BLaER1 (cell line): ENCODE measurements around the gene URAD.
A peak's percentile ranks its signal among the peaks of the same experiment; 100 is the strongest.

Source experiments
- H3K27ac ChIP-seq: shearing (Covaris generic); formaldehyde crosslinking; 2 replicates; pipeline ENCODE4 v1.8.1; 2022
- H3K27me3 ChIP-seq: shearing (Covaris generic); formaldehyde crosslinking; 2 replicates; pipeline ENCODE4 v1.8.1; 2022
- H3K36me3 ChIP-seq: shearing (Covaris generic); formaldehyde crosslinking; 2 replicates; pipeline ENCODE4 v1.8.1; 2022
- H3K4me1 ChIP-seq: shearing (Covaris generic); formaldehyde crosslinking; 2 replicates; pipeline ENCODE4 v1.8.1; 2022
- H3K4me2 ChIP-seq: shearing (Covaris generic); formaldehyde crosslinking; 2 replicates; pipeline ENCODE4 v1.8.1; 2022
- H3K4me3 ChIP-seq: shearing (Covaris generic); formaldehyde crosslinking; 2 replicates; pipeline ENCODE4 v1.8.1; 2022
- H3K9ac ChIP-seq: shearing (Covaris generic); formaldehyde crosslinking; 2 replicates; pipeline ENCODE4 v1.8.1; 2022
- H3K9me3 ChIP-seq: shearing (Covaris generic); formaldehyde crosslinking; 2 replicates; pipeline ENCODE4 v1.8.1; 2022
- H4K20me1 ChIP-seq: shearing (Covaris generic); formaldehyde crosslinking; 2 replicates; pipeline ENCODE4 v1.8.1; 2022
- Cebpa-rat ChIP-seq: shearing (Covaris generic); IDR thresholded peaks from 2 replicates; pipeline ENCODE4 v1.8.1; 2022

The URAD gene

DNA sequence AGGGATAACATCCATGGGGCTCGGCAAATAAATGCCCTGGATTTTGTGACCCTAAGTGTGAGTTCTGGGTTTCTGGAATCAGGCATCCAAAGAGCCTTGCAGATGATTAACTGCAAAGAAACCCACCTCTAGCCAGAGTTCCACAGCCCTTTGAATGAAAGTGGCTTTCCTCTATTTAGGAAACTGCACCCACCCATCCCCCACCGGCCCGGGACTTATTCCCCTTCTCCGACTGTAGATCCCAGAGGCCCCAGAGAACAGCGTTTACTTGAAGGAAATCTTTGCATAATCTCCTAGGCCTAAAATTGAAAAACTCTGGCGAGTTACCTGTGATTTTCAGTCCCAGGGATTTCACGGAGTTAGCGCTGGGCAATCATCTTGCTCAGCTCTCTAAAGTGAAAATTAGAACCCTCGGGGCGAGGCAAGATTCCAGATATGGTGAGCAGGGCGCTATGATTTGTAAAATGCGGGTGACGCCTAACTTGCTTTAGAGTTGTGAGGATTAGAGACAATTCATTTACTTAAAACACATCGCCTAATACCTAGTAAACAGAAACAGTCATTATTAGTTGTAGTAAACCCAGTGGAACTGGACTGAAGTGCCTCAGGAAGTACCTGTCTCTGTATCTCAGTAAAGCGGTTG is 9.4 kb downstream of the URAD start:
- H3K27me3 ChIP-seq = peaks cover 90% of the 10 kb centered on the region
- no peak overlapping the region; the same call in 1 of the 2 replicates for H3K4me2 ChIP-seq
- 0 out of 2 replicates have a peak overlapping the region, but pooled peaks have one; percentile 54 for H3K4me3 ChIP-seq
- TF ChIP-seq Cebpa-rat = no peak
- H3K4me1 ChIP-seq = no peaks in the 10 kb centered on the region; the same call in 1 of the 2 replicates
- H3K9me3 ChIP-seq = peaks cover 11% of the 10 kb centered on the region; the same call in 1 of the 2 replicates
- no peak overlapping the region for H3K27ac ChIP-seq
- H3K36me3 ChIP-seq = no peaks in the 10 kb centered on the region
- H4K20me1 ChIP-seq = peaks cover 51% of the 10 kb centered on the region
- H3K9ac ChIP-seq = no peak overlapping the region

- no peak for TF ChIP-seq Cebpa-rat
- Histone ChIP-seq H3K36me3 (no peaks in the 10 kb centered on the region), H3K4me2 (peak overlapping the region; percentile 47), H3K27ac (no peak overlapping the region), H3K27me3 (peaks cover 97% of the 10 kb centered on the region), H3K4me3 (peak overlapping the region; percentile 54), H4K20me1 (peaks cover 52% of the 10 kb centered on the region), H3K4me1 (no peaks in the 10 kb centered on the region; the same call in 1 of the 2 replicates), H3K9me3 (peaks cover 11% of the 10 kb centered on the region; the same call in 1 of the 2 replicates), H3K9ac (no peak overlapping the region)
Observed at GRCh38 chr13:27978301-27978968, 10.1 kb downstream of the URAD start.

GRCh38 chr13:27977476-27978300 is 10.8 kb downstream of the URAD start:
- peak overlapping the region; percentile 47 for H3K4me2 ChIP-seq

DNA sequence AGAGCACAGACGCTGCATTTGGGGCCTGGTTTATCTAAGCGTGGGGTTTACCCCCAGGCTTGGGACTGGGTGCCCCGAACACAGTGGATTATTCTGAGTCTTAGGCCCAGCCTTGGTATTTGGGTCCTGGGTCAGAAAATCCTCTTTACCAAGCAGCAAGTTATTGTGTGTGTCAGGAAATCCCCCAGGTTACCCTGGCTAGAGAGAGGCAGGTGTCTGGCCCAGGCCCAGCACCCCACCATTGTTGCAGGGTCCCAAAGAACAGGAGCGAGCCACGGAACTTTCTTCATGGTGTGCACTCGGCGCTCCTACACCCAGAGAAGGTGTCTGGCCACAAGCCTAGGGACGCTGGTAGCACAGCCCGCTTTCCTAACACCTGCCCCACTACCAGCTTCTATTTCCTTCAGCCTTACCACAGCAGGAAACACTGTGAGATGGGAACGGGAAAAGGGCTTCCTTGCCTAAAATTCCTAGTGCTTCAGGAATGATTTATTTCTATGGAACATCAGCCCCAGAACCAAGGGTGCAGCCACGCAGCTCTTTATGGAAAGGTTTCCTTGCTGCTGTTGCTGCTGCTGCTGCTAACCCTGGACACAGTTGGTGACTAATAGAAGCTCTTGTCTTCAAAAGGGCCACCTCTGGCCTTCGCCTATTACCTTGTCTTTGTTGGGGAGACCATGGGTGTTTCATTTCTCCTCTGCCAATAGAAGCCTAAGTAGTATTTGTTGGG is 12.0 kb downstream of the URAD start:
- H3K4me1 ChIP-seq = no peaks in the 10 kb centered on the region; the same call in 1 of the 2 replicates

More at GRCh38 chr13:27977476-27978300, 10.8 kb downstream of the URAD start:
- Histone ChIP-seq H3K4me3 (peak overlapping the region; percentile 54), H3K27me3 (peaks cover 99% of the 10 kb centered on the region), H3K9ac (no peak overlapping the region), H3K4me1 (no peaks in the 10 kb centered on the region; the same call in 1 of the 2 replicates), H3K9me3 (peaks cover 11% of the 10 kb centered on the region; the same call in 1 of the 2 replicates), H3K27ac (no peak overlapping the region), H3K36me3 (no peaks in the 10 kb centered on the region), H4K20me1 (peaks cover 56% of the 10 kb centered on the region)
- TF ChIP-seq Cebpa-rat = no peak

DNA sequence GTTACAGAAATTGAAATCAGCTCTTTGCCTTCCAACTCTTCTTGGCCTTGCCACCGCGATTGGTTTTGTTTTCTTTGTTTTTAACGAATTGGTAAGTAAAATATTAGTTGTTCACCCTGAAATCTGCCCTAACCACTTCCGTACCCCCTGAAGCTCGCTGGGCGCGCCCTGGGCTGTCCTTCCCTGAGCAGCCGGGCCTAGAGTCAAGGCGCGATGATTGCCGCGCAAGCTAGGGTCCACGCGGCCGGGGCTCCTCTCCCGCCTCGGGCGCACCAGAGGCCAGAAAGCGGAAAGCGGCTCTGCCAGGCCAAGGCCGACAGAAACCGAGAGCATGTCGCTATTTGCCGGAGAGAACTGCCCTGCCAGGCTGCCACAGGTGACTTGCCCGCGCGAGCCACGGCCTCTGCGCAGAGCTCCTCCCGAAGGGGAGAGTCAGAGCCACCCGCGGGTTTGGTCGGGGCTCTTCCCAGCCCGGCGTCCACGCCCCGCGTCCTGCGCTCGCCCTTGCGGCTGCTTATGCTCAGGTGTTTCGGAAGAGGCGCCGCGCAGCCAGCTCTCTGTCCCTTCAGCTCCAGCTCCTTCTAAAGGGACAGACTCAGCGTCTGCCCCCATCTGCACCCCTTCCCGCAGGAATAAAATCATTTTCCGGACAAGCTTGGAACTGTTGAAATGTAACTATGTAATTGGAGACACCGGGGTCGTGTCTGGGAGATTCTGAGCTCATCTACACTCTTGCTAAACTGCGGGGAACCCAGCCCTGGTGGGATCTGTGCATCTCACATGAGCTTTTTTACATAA is 12.7 kb downstream of the URAD start:
- no peak overlapping the region for H3K4me3 ChIP-seq
- H3K27me3 ChIP-seq = peaks cover 100% of the 10 kb centered on the region
- H3K4me2 ChIP-seq = no peak overlapping the region
- H3K9me3 ChIP-seq = peaks cover 11% of the 10 kb centered on the region; the same call in 1 of the 2 replicates
- H4K20me1 ChIP-seq = peaks cover 72% of the 10 kb centered on the region
- H3K27ac ChIP-seq = no peak overlapping the region
- no peak for TF ChIP-seq Cebpa-rat
- H3K9ac ChIP-seq = no peak overlapping the region
- H3K4me1 ChIP-seq = no peaks in the 10 kb centered on the region; the same call in 1 of the 2 replicates
- no peaks in the 10 kb centered on the region for H3K36me3 ChIP-seq

More for the DNA sequence above, 12.0 kb downstream of the URAD start:
- H3K36me3 ChIP-seq = no peaks in the 10 kb centered on the region
- no peak overlapping the region for H3K9ac ChIP-seq
- no peak for TF ChIP-seq Cebpa-rat
- peaks cover 100% of the 10 kb centered on the region for H3K27me3 ChIP-seq
- H3K4me3 ChIP-seq = no peak overlapping the region
- peaks cover 11% of the 10 kb centered on the region; the same call in 1 of the 2 replicates for H3K9me3 ChIP-seq
- peaks cover 65% of the 10 kb centered on the region for H4K20me1 ChIP-seq
- H3K27ac ChIP-seq = no peak overlapping the region
- H3K4me2 ChIP-seq = no peak overlapping the region

DNA sequence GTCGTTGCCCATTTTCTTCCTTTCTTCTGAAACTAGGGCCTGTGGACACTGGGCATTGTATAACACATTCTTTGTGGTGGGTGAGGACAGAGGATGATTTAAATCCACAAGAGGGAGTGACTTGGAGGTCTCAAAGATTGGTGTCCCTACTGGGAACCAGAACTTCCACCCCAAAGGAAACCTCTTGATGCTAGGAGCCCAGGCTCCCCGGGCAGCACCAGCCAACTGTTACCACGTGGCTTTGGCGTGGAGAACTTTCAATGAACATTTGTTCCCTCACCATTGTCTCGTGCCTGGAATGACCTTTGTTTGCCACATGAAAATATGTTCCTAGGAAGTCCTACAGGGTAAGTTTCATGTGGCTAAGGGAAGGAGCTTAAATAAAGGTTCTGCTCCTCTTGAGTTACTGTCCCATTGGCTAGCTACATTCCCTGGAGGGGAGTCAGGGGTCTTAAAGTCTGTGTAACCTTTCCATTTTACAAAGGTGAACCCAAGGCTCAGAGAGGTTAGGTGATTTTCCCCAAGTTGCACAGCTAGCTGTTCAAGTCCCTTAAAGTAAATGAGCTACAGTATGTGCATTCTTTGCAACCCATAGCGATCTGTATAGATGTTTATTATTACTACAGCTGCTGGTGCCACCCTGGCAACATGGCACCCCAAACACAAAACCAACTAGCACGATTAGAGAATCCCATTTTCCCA is 14.4 kb downstream of the URAD start:
- Histone ChIP-seq H3K4me3 (no peak overlapping the region), H3K4me1 (no peaks in the 10 kb centered on the region; the same call in 1 of the 2 replicates), H3K9ac (no peak overlapping the region), H4K20me1 (peaks cover 71% of the 10 kb centered on the region), H3K36me3 (no peaks in the 10 kb centered on the region), H3K9me3 (peaks cover 21% of the 10 kb centered on the region), H3K4me2 (no peak overlapping the region), H3K27ac (no peak overlapping the region), H3K27me3 (peaks cover 100% of the 10 kb centered on the region)
- no peak for TF ChIP-seq Cebpa-rat

GRCh38 chr13:27973291-27973690 is 15.2 kb downstream of the URAD start:
- Histone ChIP-seq H3K27me3 (peaks cover 100% of the 10 kb centered on the region), H4K20me1 (peaks cover 72% of the 10 kb centered on the region), H3K9me3 (peaks cover 29% of the 10 kb centered on the region), H3K27ac (no peak overlapping the region), H3K36me3 (no peaks in the 10 kb centered on the region), H3K4me2 (no peak overlapping the region), H3K9ac (no peak overlapping the region), H3K4me3 (no peak overlapping the region), H3K4me1 (no peaks in the 10 kb centered on the region; the same call in 1 of the 2 replicates)
- no peak for TF ChIP-seq Cebpa-rat

- H3K4me3 ChIP-seq = no peak overlapping the region
- H3K9me3 ChIP-seq = peaks cover 21% of the 10 kb centered on the region
- H4K20me1 ChIP-seq = peaks cover 72% of the 10 kb centered on the region
- no peaks in the 10 kb centered on the region for H3K36me3 ChIP-seq
- no peak for TF ChIP-seq Cebpa-rat
- no peak overlapping the region for H3K4me2 ChIP-seq
- H3K9ac ChIP-seq = no peak overlapping the region
- H3K27ac ChIP-seq = no peak overlapping the region
- H3K4me1 ChIP-seq = no peaks in the 10 kb centered on the region; the same call in 1 of the 2 replicates
- H3K27me3 ChIP-seq = peaks cover 100% of the 10 kb centered on the region
Observed at GRCh38 chr13:27972478-27972820, 16.0 kb downstream of the URAD start.
